CMK (cell line): ENCODE results near the gene RBM15.

Source experiments
- DNase-seq: peaks from one replicate; pipeline ENCODE4 v3.0.0-alpha.2; 2010; ENCODE audit warnings: low read depth

The RBM15 gene

DNA sequence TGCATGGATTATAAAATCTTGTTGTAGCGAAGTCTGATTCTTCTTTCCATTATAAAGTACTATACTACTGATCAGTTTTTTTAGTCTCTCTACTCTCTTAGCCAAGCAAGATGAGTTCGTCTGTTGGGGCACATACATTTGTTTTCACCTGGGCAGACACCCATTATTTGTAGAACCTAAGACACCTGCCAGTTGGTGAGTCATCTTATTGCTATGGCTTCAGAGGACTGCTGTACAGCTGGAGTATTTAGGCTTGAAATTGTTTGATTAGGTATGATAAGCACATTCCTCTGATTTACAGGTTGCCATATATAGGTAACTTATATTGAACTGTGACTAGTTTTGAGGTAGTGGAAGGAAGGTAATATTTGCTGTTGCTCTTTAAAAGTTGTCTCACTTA, 17.2 kb downstream of the RBM15 start:
- DNase-seq = no peak

DNA sequence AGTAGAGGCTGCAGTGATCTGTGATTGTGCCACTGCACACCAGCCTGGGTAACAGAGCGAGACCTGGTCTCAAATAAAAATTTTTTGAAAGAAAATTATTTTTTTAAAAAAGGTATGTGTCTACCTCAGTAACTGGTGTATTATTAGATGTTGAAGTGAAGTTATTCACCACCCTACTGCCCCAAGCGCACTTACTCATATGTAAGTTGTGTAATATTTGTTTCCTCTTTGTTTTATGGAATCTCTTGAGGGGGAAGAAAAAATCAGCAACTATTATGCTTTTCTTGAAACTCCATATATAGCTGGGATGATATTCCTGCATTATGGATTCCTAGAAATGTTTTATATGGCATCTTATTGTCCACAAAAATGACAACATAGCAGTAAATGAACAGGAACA, 21.3 kb downstream of the RBM15 start:
- DNase-seq = no peak

DNA sequence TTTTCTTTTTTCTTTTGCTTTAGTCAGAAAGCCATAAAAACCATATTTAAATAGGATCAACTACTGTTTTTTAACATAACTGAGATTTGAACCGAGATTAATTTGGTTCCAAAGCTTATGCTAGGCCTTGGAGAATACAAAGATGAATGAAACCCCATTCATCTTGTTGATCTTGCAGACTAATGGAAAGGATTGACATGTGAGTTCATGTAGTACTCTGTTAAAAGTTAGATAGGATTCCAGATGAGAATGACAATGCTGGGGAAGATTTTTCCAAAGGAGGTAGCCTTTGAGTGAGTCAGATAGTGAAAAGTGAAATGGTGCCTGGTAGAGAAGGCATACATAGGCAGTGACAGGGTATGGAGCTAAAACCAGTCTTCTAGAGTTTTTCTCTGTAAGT, 22.7 kb downstream of the RBM15 start:
- no peak for DNase-seq

DNA sequence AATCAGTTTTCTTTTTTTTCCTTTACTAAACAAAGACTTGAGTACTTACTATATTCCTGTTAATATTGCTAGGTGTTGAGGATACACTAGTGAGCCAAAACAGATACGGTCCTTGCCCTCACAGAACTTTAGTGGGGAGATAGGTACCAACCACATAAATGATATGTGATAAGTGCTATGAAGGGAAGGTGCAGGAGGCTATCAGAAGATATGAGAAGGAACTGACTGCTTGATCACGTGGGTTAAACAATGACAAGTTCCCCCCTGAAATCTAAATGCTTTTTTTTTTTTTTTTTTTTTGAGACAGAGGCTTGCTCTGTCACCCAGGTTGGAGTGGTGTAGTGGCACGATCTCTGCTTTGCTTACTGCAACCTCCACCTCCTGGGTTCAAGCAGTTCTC, 25.0 kb downstream of the RBM15 start:
- DNase-seq = no peak

DNA sequence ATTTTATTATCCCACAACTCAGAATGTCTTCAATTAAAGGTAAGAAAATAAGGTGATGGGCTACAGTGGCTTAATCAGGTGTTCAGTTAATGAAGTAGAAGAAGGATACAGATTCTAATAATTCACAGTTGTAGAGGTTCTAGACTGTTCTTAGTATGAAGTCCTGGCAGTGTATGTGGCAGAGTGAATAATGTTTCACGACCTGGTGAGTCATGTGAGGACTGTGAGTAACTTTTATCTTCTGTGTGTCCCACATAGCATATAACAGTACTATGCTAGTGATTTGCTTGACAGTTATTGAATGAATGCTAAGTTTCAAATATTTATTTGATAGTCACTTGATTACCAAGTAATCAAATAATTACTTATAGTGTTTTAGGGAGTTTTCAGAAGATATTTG, 31.6 kb downstream of the RBM15 start:
- DNase-seq = no peak

DNA sequence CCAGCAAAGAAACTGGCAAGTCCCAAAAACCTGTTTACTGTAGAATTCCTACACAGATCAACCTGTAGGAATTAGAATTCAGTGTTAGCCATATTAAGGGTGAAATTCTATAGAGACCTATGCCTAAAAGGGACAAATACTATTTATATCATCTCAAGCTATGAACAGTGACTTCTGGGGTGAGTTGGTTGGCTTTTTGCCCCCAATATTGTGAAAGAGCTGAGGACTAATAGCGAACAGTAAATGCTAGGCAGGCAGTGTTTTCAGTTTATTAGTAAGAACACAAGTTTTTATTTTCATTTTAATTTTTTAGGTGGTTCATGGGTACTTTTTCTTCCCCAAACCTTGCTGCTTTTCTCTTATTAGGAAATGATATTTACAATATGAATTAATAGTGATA, 36.3 kb downstream of the RBM15 start:
- no peak for DNase-seq

DNA sequence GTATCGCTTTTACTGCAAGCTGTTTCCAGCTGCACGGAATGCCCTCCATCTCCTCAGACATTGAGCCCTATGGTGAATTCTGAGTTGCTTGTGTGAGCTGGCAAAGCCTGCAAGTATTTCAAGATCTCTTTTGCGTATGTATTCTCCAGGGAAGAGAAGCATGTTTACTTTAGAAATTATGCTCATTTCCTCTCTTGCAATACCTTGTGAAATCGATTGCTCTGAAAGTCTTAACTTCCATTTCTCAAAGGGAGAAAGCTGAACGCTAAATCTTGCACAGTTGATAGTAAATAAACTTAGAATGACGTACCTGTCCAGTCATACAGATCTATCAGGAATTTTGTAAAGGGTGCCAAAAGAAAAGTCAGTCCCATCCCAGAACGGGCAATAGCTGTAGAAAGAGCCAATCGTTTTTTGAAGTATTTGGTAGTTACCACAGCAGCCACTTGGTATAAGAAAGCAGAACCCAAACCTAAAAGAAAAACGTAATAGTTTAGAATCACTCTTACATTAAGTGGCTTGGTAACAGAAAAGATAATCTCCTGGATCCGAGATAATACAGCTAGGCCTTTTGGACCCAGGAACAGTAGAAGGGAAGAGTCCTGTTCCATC, 41.6 kb downstream of the RBM15 start:
- DNase-seq = no peak

DNA sequence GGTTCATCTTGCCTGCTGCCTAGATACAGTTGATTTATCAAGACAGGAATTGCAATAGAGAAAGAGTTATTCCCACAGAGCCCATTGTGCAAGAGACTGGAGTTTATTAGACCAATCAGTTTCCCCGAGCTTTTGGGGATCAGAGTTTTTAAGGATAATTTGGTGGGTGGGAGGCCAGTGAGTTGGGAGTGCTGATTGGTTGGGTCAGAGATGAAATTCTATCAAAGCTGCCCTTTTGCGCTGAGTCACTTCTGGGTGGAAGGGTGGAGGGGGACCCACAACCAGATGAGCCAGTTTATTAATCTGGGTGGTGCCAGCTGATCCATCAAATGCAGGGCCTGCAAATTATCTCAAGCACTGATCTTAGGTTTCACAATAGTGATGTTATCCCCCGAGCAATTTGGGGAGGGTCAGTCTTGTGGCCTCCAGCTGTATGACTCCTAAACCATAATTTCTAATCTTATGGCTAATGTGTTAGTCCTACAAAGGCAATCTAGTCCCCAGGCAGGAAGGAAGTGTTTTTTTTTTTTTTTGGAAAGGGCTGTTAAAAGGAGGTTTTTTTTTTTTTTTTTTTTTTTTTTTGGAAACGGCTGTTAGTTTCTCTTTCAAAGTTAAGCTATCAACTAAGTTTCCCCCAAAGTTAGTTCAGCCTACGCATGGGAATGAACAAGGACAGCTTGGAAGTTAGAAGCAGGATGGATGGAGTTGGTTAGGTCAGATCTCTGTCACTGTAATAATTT, 44.2 kb downstream of the RBM15 start:
- no peak for DNase-seq

DNA sequence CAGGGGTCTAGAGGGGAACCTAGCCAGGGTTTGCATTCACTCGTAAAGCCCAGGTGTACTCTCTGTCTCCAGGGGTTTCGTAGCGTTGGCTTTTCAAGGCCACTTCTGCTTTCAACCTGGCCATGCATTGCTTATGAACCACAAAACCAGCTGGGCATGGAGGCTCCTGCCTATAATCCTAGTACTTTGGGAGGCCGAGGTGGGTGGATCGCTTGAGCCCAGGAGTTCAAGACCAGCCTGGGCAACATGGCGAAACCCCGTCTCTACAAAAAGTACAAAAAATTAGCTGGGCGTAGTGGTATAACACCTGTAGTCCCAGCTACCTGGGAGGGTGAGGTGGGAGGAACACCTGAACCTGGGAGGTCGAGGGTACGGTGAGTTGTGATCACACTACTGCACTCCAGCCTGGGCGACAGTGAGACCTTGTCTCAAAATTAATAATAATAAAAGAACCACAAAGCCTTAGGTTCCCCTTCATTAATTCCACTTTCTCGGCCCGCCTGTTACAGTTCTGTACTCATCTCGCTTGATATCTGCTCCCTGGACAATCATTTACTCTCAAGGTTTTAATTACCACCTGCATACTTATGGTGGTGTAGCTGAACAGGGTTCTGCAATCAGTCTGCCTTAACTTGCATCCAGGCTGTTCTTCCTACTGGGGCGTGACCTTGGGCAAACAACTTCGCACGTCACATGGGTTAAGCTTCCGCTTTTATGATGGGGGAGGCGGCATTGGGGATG, 45.6 kb downstream of the RBM15 start:
- DNase-seq = no peak

DNA sequence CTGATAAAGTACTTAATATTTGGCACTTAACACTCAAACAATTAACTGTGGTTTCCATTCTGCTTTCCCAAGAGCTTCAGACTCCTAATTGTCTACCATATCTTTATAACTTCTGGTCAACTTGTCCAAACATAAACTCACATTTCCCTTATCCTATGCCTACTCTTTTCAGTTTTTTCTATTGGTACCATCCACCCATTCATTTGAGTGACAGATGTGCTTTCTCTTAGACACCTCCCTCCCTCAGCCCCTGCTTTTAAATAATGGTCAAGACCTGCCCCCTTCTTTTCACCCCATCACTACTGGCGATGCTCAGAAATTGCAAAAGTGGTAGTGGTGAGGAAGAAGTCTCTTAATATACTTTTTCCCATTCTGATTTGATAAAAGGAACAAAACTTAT, 46.2 kb downstream of the RBM15 start:
- no peak for DNase-seq

DNA sequence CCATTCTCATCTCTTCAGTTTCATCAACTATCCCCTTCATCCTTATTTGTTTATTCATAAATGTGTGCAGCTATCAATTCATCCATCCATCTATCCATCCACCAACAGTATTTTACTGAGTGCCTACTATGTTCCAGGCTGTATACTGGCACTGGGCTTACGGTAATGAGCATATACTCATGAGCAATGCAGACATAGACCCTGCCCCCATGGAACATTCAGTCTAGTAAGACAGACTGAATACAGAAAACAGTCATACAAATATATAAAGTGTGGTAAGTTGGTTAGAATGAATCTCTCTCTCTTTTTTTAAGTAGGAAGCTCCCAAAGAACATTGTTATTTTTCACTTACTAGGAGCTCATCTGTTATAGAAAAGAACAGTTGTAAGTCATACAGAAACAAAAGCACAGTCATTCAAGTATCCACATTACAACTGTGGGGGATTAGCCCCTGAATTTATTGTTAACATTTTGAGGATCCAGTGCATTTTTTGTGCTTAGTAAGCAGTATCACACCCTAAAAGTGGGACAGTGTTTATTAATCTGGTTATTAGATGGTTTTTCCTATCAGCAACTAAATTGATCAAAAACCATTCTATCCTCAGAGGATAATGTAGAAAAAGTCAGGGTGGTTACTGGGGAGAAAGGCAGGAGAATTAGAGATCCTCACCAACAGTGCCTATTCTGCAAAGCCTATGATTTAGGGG, 48.0 kb downstream of the RBM15 start:
- DNase-seq = no peak

DNA sequence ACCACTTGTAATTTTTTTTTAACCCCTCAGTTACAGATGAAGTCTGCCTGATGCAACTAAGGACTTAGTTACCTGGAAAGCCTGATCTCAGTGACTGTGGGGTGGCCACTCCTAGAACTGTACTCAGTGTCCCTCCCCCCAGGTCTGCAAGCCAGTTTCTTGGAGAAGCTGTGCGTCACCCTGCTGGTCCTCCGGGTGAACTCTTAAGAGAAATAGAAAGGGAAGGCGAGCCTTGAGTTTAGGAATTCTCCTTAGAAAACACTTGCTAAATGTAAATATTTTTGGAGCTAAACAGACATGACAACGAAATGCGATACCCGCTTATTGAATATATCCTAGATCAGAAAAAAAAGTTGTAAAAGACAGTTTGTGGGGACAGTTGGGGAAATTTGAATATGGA, 50.9 kb downstream of the RBM15 start:
- no peak for DNase-seq

DNA sequence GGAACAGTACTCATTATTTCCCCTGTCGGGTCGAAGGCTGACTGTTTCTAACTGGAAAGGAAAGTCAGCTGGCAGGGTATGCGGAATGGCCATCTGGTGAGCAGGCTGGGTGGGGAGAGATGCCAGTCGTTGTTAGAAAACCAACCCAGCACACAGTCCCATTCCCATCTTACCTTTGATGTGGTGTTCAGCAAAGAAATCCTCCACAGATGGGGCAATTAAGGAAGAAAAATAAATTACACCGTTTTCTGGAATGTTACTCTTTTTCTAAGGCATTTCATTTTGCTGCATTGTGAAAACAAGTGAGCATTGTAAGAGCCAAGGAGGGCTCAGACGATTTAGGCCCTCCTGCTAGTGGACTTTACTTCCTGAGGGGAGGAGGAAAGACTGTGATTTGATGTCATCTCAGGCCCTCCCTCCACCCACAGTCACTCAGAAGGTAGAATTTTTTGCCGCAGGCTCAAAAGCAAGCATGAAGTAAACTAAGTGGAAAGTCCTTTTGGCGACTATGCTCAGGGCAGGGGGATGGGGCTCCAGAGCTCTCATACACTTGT, 51.6 kb downstream of the RBM15 start, which contains the start of gene SLC16A4:
Gene SLC16A4, minus strand, starts transcription at position 335 of the 554 bp plus-strand sequence. CDS start 1,703 bp downstream, outside the sequence.
- DNase-seq = no peak

DNA sequence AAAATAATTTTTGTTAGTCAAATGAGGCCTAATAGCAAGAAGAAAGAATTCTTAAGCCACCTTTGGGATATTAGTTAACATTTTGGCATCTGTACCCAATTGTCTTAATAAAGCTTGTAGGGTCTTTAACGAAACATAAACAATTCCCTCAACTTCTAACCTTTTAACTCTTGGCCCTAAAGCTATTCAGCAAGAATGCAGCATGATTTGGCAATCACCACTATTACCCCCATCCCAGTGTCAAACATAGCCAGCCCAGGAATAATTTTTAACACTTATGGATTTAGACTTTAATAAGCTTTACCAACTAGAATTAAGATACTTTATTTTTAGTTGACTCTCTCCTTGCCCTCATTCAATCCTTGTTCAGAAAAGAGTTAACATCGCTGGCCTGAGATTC, 54.1 kb downstream of the RBM15 start:
- no peak for DNase-seq

DNA sequence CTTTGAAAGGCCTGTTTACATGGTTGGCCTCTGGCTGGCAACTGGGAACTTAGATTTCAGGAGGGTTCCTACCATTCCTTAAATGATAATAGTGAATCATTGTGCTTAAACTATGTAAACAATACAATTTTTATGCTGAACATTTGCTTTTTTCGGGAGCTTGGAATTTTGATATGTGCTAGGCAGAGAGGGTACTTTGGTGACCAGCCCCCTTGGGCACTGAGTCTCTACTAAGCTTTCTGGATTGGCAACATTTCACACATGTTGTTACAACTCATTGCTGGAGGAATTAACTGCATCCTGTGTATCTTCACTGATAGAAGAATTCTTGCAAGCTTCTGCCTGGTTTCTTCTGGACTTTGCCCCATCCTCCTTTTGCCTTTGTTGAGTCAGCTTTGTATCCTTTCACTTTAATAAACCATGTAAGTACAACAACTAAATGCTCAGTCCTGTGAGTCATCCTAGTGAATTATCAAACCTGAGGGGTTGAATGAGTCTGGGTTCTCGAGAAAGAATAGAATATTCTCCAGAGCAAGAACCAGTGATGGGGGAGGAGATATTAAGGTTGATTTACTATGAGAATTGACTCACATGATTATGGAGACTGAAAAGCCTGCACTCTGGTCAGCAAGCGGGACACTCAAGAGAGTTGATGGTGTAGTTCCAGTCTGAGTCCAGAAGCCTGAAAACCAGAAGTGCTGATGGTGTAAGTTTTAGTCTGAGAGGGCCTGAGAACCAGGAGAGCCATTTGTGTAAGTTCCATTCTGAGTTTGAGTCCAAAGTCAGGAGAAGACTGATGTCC, 54.7 kb downstream of the RBM15 start:
- DNase-seq = no peak

DNA sequence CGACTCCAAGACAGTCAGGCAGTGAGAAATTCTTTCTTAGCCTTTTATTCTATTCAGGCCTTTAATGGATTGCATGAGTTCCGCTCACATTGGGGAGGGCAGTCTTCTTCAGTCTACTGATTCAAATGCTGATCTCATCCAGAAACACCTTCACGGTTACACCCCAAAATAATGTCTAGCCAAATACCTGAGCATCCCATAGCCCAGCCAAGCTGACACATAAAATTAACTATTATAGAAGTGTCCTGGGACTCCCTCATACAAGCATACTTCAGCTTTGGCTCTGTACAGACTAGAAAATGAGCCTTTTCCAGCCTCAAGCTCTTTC, 55.3 kb downstream of the RBM15 start:
- no peak for DNase-seq
